IMR-90 (cell line): ENCODE data around the gene ADGRG3. TPM values are rescaled to one million over a fixed set of nuclear protein-coding genes. Genes with fewer than 3 reads are reported as not detected.

ENCODE experiments used
- ATAC-seq: fragments of 200-7000 bp; cut with Tn5 transposase; 2 replicates; pipeline ENCODE4 v1.9.1; 2020; ENCODE audit warnings: low read depth, mild to moderate bottlenecking, moderate library complexity
- BruUV-seq: library from RNA; stranded (reverse); fragments of 400-500 nt; replicated peaks from 2 replicates; lab custom pipeline; 2021; lab: Mats Ljungman, UMichigan
- CTCF ChIA-PET: fragments of 300-600 bp; formaldehyde crosslinking; extraction: SDS; loops from one replicate; lab custom pipeline; 2021; ENCODE audit warnings: antibody characterized with exemption; lab: Yijun Ruan, JAX
- POLR2A ChIA-PET: fragments of 300-600 bp; sonication (Branson Sonifier 250); formaldehyde crosslinking; loops from one replicate; lab custom pipeline; 2022; ENCODE audit warnings: antibody characterized with exemption; ENCODE audit not compliant: unreplicated experiment; lab: Charles Lee
- DNase-seq: peaks from one replicate; pipeline ENCODE4 v3.0.0; 2013
- H2AFZ ChIP-seq: replicated peaks from 2 replicates; pipeline ENCODE3; 2013; ENCODE audit warnings: low read length, mild to moderate bottlenecking; ENCODE audit not compliant: poor library complexity
- H2AK5ac ChIP-seq: 2 replicates; pipeline ENCODE4 v1.6.1; 2013; ENCODE audit warnings: low read depth, low read length, inconsistent platforms
- H2AK9ac ChIP-seq: replicated peaks from 2 replicates; pipeline ENCODE3; 2013; ENCODE audit warnings: mild to moderate bottlenecking, low read depth, low read length, moderate library complexity; ENCODE audit not compliant: poor library complexity
- H2BK120ac ChIP-seq: 2 replicates; pipeline ENCODE4 v1.6.1; 2013; ENCODE audit warnings: low read depth, low read length, inconsistent platforms
- H2BK15ac ChIP-seq: 3 replicates; pipeline ENCODE4 v1.6.1; 2013; ENCODE audit warnings: low read depth, low read length, inconsistent platforms
- H2BK20ac ChIP-seq: 2 replicates; pipeline ENCODE4 v1.6.1; 2013; ENCODE audit warnings: low read depth, mild to moderate bottlenecking, inconsistent platforms, low read length, moderate library complexity
- H2BK5ac ChIP-seq: 2 replicates; pipeline ENCODE4 v1.6.1; 2013; ENCODE audit warnings: mild to moderate bottlenecking, low read depth, low read length, inconsistent platforms; ENCODE audit not compliant: poor library complexity, severe bottlenecking
- H3K14ac ChIP-seq: replicated peaks from 2 replicates; pipeline ENCODE4 v1.6.1; 2013; ENCODE audit warnings: low read depth, low read length, inconsistent platforms
- H3K18ac ChIP-seq: 2 replicates; pipeline ENCODE4 v1.6.1; 2013; ENCODE audit warnings: low read depth, low read length, control low read depth
- H3K23ac ChIP-seq: 2 replicates; pipeline ENCODE4 v1.6.1; 2013; ENCODE audit warnings: low read depth, low read length, inconsistent platforms
- H3K27ac ChIP-seq: 2 replicates; pipeline ENCODE4 v1.5.1; 2013; ENCODE audit warnings: mild to moderate bottlenecking, control low read depth, low read length; ENCODE audit not compliant: insufficient read depth
- H3K27me3 ChIP-seq: 2 replicates; pipeline ENCODE4 v1.6.1; 2013; ENCODE audit warnings: low read length; ENCODE audit not compliant: control insufficient read depth, insufficient read depth
- H3K36me3 ChIP-seq: 2 replicates; pipeline ENCODE4 v1.6.1; 2013; ENCODE audit warnings: low read length, mixed read lengths; ENCODE audit not compliant: control insufficient read depth, insufficient read depth
- H3K4ac ChIP-seq: 2 replicates; pipeline ENCODE4 v1.6.1; 2013; ENCODE audit warnings: low read depth, low read length, inconsistent platforms
- H3K4me1 ChIP-seq: 2 replicates; pipeline ENCODE4 v1.6.1; 2013; ENCODE audit warnings: low read length, mixed read lengths; ENCODE audit not compliant: control insufficient read depth, insufficient read depth
- H3K4me2 ChIP-seq: 2 replicates; pipeline ENCODE4 v1.6.1; 2013; ENCODE audit warnings: low read depth, mild to moderate bottlenecking, control low read depth, low read length, moderate library complexity
- H3K4me3 ChIP-seq: 2 replicates; pipeline ENCODE4 v1.5.1; 2013; ENCODE audit warnings: low read depth, mild to moderate bottlenecking, control low read depth, low read length, moderate library complexity; ENCODE audit not compliant: insufficient read depth
- H3K56ac ChIP-seq: 2 replicates; pipeline ENCODE4 v1.6.1; 2013; ENCODE audit warnings: low read length, inconsistent platforms; ENCODE audit not compliant: insufficient read depth; ENCODE audit errors: extremely low read depth
- H3K79me1 ChIP-seq, 2 experiments: 2 replicates each; pipeline ENCODE4 v1.6.1; 2013; ENCODE audit warnings: low read length in 2 of 2, inconsistent platforms in 1 of 2, low read depth in 1 of 2
- H3K9ac ChIP-seq: 2 replicates; pipeline ENCODE4 v1.6.1; 2013; ENCODE audit warnings: low read depth, low read length, control low read depth
- H3K9me1 ChIP-seq: 2 replicates; pipeline ENCODE4 v1.6.1; 2013; ENCODE audit warnings: low read length, inconsistent platforms; ENCODE audit not compliant: insufficient read depth
- H3K9me3 ChIP-seq: 2 replicates; pipeline ENCODE4 v1.6.1; 2013; ENCODE audit warnings: low read length; ENCODE audit not compliant: control insufficient read depth, insufficient read depth
- H4K20me1 ChIP-seq: 2 replicates; pipeline ENCODE4 v1.6.1; 2013; ENCODE audit warnings: low read length, inconsistent platforms; ENCODE audit not compliant: insufficient read depth
- H4K5ac ChIP-seq: 2 replicates; pipeline ENCODE4 v1.6.1; 2013; ENCODE audit warnings: mild to moderate bottlenecking, low read depth, low read length, control low read depth
- H4K8ac ChIP-seq, 2 experiments: 2 replicates each; pipeline ENCODE4 v1.6.1; 2013; ENCODE audit warnings: low read depth in 2 of 2, low read length in 2 of 2, control low read depth in 1 of 2, inconsistent platforms in 1 of 2
- H4K91ac ChIP-seq: 2 replicates; pipeline ENCODE4 v1.6.1; 2013; ENCODE audit warnings: low read depth, low read length, inconsistent platforms; ENCODE audit not compliant: insufficient read depth
- BHLHE40 ChIP-seq: fragments of 150-350 bp; IDR thresholded peaks from 2 replicates; pipeline ENCODE4 v1.6.1; 2016; ENCODE audit warnings: mild to moderate bottlenecking, low read depth, low read length
- CEBPB ChIP-seq: IDR thresholded peaks from 2 replicates; pipeline ENCODE4 v1.6.1; 2012; ENCODE audit warnings: low read depth, low read length, improper control_type of control experiment
- CTCF ChIP-seq: conservative IDR thresholded peaks from 2 replicates; pipeline ENCODE4 v1.5.1; 2012; ENCODE audit warnings: mild to moderate bottlenecking, low read depth, low read length, improper control_type of control experiment
- FOS ChIP-seq: fragments of 150-350 bp; IDR thresholded peaks from 2 replicates; pipeline ENCODE4 v1.6.1; 2016; ENCODE audit warnings: low read depth, low read length
- MXI1 ChIP-seq: IDR thresholded peaks from 2 replicates; pipeline ENCODE4 v1.6.1; 2012; ENCODE audit warnings: low read depth, mild to moderate bottlenecking, low read length, moderate library complexity, borderline replicate concordance
- USF2 ChIP-seq: fragments of 150-350 bp; IDR thresholded peaks from 2 replicates; pipeline ENCODE4 v1.6.1; 2017; ENCODE audit warnings: mild to moderate bottlenecking, antibody characterized with exemption, low read length, low read depth
- WGBS, 2 experiments: methylation state at CpG; one replicate each; pipeline versions ENCODE4 v1.1.5 to v1.1.7; 2013; ENCODE audit warnings: missing lambda C conversion rate in 2 of 2; ENCODE audit not compliant: insufficient read length in 1 of 2; ENCODE audit errors: extremely low coverage in 2 of 2; 5-methylcytosine and 5-hydroxymethylcytosine counted together
- dilution Hi-C: fragments of 300-500 bp; cut with HindIII; formaldehyde crosslinking; loops from one replicate; pipeline ENCODE4 v1.14.3; 2018; ENCODE audit warnings: low sequenced_read_pairs; ENCODE audit not compliant: unreplicated experiment
- in situ Hi-C: fragments of 300-500 bp; cut with MboI; formaldehyde crosslinking; loops from 3 replicates; pipeline ENCODE4 v1.14.3; 2019; ENCODE audit warnings: low sequenced_read_pairs, inconsistent platforms, mixed read lengths
- intact Hi-C: fragments of 100-400 bp; cut with micrococcal nuclease; formaldehyde crosslinking; loops from 2 replicates; pipeline ENCODE4 v1.10.0; 2022
- polyA plus RNA-seq, 3 experiments: library from polyadenylated mRNA; depleted of rRNA; stranded (reverse); fragments of >200 nt; gene quantifications; 2 replicates each; pipeline ENCODE4 v1.2.3, GENCODE V29; 2012; ENCODE audit warnings: low replicate concordance in 1 of 3
- total RNA-seq: library from RNA; depleted of rRNA; stranded (reverse); fragments of >200 nt; gene quantifications from 2 replicates; pipeline ENCODE4 v1.2.3, GENCODE V29; 2012

ADGRG3 gene
- total and polyA plus RNA-seq, 2 of the 4 experiments (the other 2 are of a cell fraction), result not detected

GRCh38 chr16:57672416-57672815 is 4.3 kb downstream of the ADGRG3 start:
- Histone ChIP-seq H3K9ac (no peak overlapping the region), H2BK120ac (no peak overlapping the region), H2AK9ac (no peak overlapping the region), H2AFZ (no peak overlapping the region), H2AK5ac (no peak overlapping the region), H2BK20ac (no peak overlapping the region), H2BK15ac (no peak overlapping the region), H3K4me3 (no peak overlapping the region), H3K27ac (no peak overlapping the region), H3K4me2 (no peak overlapping the region), H4K8ac (no peak overlapping the region), H3K4me1 (no peaks in the 10 kb centered on the region), H3K27me3 (peaks cover 61% of the 10 kb centered on the region), H3K79me1 (no peaks in the 10 kb centered on the region), H3K23ac (no peak overlapping the region), H4K20me1 (no peaks in the 10 kb centered on the region; the same call in 1 of the 2 replicates), H3K4ac (no peak overlapping the region), H3K9me1 (no peaks in the 10 kb centered on the region; the same call in 1 of the 2 replicates), H4K91ac (no peak overlapping the region), H3K18ac (no peak overlapping the region), H3K9me3 (no peaks in the 10 kb centered on the region), H3K14ac (no peak overlapping the region), H4K5ac (no peak overlapping the region), H3K56ac (no peak overlapping the region), H2BK5ac (no peak overlapping the region), H3K36me3 (no peaks in the 10 kb centered on the region)
- no CpG with 5 or more reads among the region's 3 CpGs for WGBS, 2 experiments
- CTCF ChIA-PET, result no interaction called here
- BruUV-seq, result no TSS peak
- in situ Hi-C loops (no loop called here), intact Hi-C loops (no loop called here), dilution Hi-C loops (no loop called here)
- DNase-seq (no peak), ATAC-seq (no peak)
- TF ChIP-seq CEBPB (no peak), BHLHE40 (no peak), CTCF (no peak), FOS (no peak), USF2 (no peak), MXI1 (no peak)
- POLR2A ChIA-PET, result no interaction called here
